Suprapubic skin (tissue), 4 donors: ENCODE measurements around the gene L1CAM. TPM values are rescaled to one million over a fixed set of nuclear protein-coding genes. Genes with fewer than 3 reads are reported as not detected.

Experiments
- DNase-seq, 2 donors: peaks; one replicate each; pipeline ENCODE4 v3.0.0-alpha.2; 2019; ENCODE audit warnings: low spot score in 2 of 2
- H3K27ac ChIP-seq: fragments of 200-600 bp; sonication (generic); one replicate; pipeline ENCODE4 v1.5.1; 2019
- H3K27me3 ChIP-seq: fragments of 200-600 bp; sonication (generic); one replicate; pipeline ENCODE4 v1.5.1; 2019
- H3K36me3 ChIP-seq: fragments of 200-600 bp; sonication (generic); one replicate; pipeline ENCODE4 v1.5.1; 2019
- H3K4me1 ChIP-seq: fragments of 200-600 bp; sonication (generic); one replicate; pipeline ENCODE4 v1.5.1; 2019
- H3K4me3 ChIP-seq: fragments of 200-600 bp; sonication (generic); one replicate; pipeline ENCODE4 v1.5.1; 2019; ENCODE audit warnings: mild to moderate bottlenecking
- H3K9me3 ChIP-seq: fragments of 200-600 bp; sonication (generic); one replicate; pipeline ENCODE4 v1.5.1; 2019
- EP300 ChIP-seq: sonication (generic); formaldehyde crosslinking; IDR thresholded peaks from one replicate; pipeline ENCODE4 v1.6.1; 2017; ENCODE audit warnings: antibody characterized with exemption
- POLR2A ChIP-seq, 2 donors: fragments of 450-650 bp; IDR thresholded peaks; one replicate each; pipeline ENCODE4 v1.6.1; 2017; ENCODE audit warnings: antibody characterized with exemption in 2 of 2, mild to moderate bottlenecking in 2 of 2, moderate library complexity in 2 of 2
- POLR2AphosphoS5 ChIP-seq, 3 donors: sonication (generic); formaldehyde crosslinking; IDR thresholded peaks; one replicate each; pipeline ENCODE4 v1.6.1; 2017; ENCODE audit warnings: antibody characterized with exemption in 3 of 3
- WGBS: methylation state at CpG from one replicate; pipeline ENCODE4 v1.1.5; 2018; 5-methylcytosine and 5-hydroxymethylcytosine counted together
- total RNA-seq, 4 donors: library from RNA; depleted of rRNA; stranded (reverse); fragments of >200 nt; gene quantifications; one replicate each; pipeline ENCODE4 v1.1.0, GENCODE V29; 2016
- TF ChIP-seq, protein P1 (sequence below), 2 donors: fragments of 200-600 bp in 1 of 2; fragments of 450-650 bp in 1 of 2; sonication (generic) in 1 of 2; IDR thresholded peaks; one replicate each; pipeline ENCODE4 v1.5.1; 2016 to 2019; ENCODE audit warnings: antibody characterized with exemption in 2 of 2, mild to moderate bottlenecking in 1 of 2, moderate library complexity in 1 of 2

The L1CAM gene
- total RNA-seq, 4 donors from 2014 or later = 4.1 to 10.4 (median 8.5) TPM

DNA sequence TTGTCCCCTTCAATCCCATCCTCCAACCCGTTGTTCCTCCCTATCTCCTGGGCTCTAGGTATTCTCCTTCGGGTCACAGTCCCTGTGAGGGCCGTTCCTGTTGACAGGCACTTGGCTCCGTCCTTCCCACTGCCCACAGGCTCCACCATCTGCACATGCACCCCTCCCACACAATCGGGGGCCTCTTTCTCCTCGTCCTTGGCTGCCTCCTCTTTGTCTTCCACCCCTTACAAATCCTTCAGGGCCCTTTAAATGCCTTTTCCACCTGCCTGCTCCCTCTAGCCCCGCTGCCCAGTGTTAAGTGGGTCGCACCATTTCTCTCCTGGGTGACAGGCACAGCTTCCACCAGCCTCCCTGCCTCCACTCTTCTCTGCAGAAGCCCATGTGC is 15.8 kb upstream of the L1CAM start:
- 78% methylated on average over 8 of the region's 8 CpGs for WGBS
- peaks cover 23% of the 10 kb centered on the region for H3K4me1 ChIP-seq
- H3K27me3 ChIP-seq = no peaks in the 10 kb centered on the region
- no peak overlapping the region for H3K4me3 ChIP-seq
- no peak for TF ChIP-seq EP300
- TF ChIP-seq POLR2AphosphoS5 (IDR thresholded peaks at IDR 0.05) = no peak
- TF ChIP-seq, protein P1, sequence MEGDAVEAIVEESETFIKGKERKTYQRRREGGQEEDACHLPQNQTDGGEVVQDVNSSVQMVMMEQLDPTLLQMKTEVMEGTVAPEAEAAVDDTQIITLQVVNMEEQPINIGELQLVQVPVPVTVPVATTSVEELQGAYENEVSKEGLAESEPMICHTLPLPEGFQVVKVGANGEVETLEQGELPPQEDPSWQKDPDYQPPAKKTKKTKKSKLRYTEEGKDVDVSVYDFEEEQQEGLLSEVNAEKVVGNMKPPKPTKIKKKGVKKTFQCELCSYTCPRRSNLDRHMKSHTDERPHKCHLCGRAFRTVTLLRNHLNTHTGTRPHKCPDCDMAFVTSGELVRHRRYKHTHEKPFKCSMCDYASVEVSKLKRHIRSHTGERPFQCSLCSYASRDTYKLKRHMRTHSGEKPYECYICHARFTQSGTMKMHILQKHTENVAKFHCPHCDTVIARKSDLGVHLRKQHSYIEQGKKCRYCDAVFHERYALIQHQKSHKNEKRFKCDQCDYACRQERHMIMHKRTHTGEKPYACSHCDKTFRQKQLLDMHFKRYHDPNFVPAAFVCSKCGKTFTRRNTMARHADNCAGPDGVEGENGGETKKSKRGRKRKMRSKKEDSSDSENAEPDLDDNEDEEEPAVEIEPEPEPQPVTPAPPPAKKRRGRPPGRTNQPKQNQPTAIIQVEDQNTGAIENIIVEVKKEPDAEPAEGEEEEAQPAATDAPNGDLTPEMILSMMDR (IDR thresholded peaks at IDR 0.05) = no peak
- no peak for TF ChIP-seq POLR2A (IDR thresholded peaks at IDR 0.05)
- H3K36me3 ChIP-seq = no peaks in the 10 kb centered on the region
- no peak for DNase-seq
- no peak overlapping the region for H3K27ac ChIP-seq
- H3K9me3 ChIP-seq = no peaks in the 10 kb centered on the region

DNA sequence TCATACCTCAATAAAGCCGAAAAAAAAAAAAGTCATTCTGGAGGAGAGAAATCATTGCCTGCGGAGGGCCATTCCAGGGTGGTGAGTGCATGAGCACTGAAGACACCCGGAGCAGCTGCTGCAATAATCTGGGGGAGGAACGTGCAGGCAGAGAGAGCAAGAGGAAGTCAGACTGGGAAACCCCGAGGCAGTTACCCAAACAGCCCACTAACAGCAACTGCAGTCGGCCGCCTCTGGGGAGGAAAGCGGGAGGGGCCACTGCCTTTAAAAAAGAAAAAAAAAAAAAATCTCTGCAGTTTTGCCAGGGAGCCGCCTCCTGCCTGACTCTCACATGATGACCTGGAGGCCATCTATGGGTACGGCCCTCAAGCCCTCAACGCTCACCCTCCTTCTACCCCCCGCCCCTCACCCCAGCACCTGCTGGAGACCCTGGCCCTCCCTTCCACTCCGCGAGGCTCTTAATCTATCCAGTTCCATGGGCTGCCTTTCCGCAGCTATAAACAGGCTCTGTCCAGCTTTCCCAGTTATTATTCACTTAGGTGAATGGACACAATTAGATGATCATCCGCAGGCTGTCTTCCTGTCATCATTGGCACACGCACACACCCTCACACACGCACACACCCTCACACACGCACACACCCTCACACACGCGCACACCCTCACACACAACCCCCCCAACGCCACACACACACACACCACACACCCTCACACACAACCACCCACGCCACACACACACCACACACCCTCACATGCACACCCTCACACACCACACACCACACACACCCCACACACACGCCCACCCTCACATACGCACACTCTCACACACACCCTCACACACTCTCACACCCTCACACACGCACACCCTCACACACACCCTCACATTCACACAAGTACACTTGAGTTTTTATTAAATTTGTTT is 15.1 kb upstream of the L1CAM start:
- DNase-seq = no peak
- WGBS = 47% methylated on average over 26 of the region's 26 CpGs
- TF ChIP-seq, protein P1 (IDR thresholded peaks at IDR 0.05) = no peak
- no peak for TF ChIP-seq POLR2A (IDR thresholded peaks at IDR 0.05)
- no peak for TF ChIP-seq EP300
- no peak for TF ChIP-seq POLR2AphosphoS5 (IDR thresholded peaks at IDR 0.05)
- Histone ChIP-seq H3K27me3 (no peaks in the 10 kb centered on the region), H3K4me3 (no peak overlapping the region), H3K9me3 (no peaks in the 10 kb centered on the region), H3K4me1 (peaks cover 23% of the 10 kb centered on the region), H3K36me3 (no peaks in the 10 kb centered on the region), H3K27ac (no peak overlapping the region)

DNA sequence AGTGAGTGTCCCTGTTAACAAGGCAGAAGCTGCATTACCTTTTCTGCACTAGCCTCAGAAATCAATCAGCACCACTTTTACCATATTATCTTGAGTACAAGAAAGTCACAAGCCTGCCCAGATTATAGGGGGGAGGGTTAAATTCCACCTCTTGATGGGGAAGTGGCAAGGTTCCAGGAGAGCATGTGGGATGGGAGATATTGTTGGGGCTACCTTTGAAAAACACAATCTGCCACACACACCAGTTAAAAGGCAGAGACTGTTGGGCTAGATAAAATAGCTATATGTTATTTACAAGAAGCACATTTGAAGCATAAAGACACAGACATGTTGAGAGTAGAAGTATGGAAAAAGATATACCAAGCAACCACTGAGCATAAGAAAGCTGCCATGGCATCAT is 11.9 kb upstream of the L1CAM start:
- H3K27me3 ChIP-seq = no peaks in the 10 kb centered on the region
- H3K36me3 ChIP-seq = no peaks in the 10 kb centered on the region
- TF ChIP-seq POLR2AphosphoS5 (IDR thresholded peaks at IDR 0.05) = no peak
- TF ChIP-seq POLR2A (IDR thresholded peaks at IDR 0.05) = no peak
- TF ChIP-seq, protein P1 (IDR thresholded peaks at IDR 0.05) = no peak
- no peak for TF ChIP-seq EP300
- peaks cover 12% of the 10 kb centered on the region for H3K4me1 ChIP-seq
- no peak overlapping the region for H3K27ac ChIP-seq
- no peak overlapping the region for H3K4me3 ChIP-seq
- H3K9me3 ChIP-seq = no peaks in the 10 kb centered on the region
- no peak for DNase-seq

DNA sequence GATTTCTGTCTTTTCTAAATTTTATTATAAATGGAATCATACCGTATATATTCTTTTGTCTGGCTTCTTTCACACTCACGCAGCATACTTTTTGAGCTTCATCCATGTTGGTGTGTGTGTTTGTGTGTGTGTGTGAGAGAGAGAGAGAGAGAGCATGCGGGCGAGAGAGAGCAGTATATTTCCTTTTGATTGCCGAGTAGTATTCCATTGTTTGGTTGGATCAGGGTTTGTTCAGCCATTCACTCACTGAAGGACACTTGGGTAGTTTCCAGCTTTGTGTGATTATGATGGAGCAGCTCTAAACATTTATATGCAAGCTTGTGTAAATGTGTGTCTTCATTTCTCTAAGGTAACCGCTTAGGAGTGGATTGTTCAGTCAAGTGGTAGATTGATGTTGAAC is 3.1 kb upstream of the L1CAM start:
- TF ChIP-seq, protein P1 (IDR thresholded peaks at IDR 0.05) = no peak
- TF ChIP-seq POLR2AphosphoS5 (IDR thresholded peaks at IDR 0.05) (no peak), POLR2A (IDR thresholded peaks at IDR 0.05) (no peak), EP300 (no peak)
- Histone ChIP-seq H3K36me3 (no peaks in the 10 kb centered on the region), H3K27me3 (peaks cover 29% of the 10 kb centered on the region), H3K4me3 (no peak overlapping the region), H3K9me3 (no peaks in the 10 kb centered on the region), H3K27ac (no peak overlapping the region), H3K4me1 (peaks cover 17% of the 10 kb centered on the region)
- 92% methylated on average over 6 of the region's 6 CpGs for WGBS
- DNase-seq = no peak

DNA sequence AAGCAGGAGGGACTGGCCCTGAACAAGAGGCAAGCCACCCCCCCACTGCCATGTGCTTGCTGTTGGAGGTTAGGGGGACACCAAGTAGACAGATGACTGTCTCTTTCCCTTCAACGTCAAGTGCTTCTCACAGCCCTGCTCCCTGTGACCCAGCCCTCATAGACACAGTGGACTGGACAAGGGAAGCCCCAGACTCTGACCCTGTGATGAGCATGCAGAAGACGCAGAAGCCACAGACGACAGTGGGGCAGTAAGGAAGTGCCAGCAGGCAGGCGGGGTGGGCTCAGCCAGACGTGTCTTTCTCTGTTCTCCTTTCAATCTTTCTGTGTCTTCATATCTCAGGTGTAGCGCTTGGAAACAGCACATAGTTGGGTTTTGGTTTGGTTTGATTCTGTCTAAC is 2.4 kb upstream of the L1CAM start:
- no peak overlapping the region for H3K4me3 ChIP-seq
- peaks cover 37% of the 10 kb centered on the region for H3K27me3 ChIP-seq
- WGBS = 65% methylated on average over 6 of the region's 6 CpGs
- H3K36me3 ChIP-seq = no peaks in the 10 kb centered on the region
- H3K4me1 ChIP-seq = peaks cover 17% of the 10 kb centered on the region
- DNase-seq = no peak
- no peaks in the 10 kb centered on the region for H3K9me3 ChIP-seq
- no peak overlapping the region for H3K27ac ChIP-seq
- TF ChIP-seq EP300 (no peak), POLR2A (IDR thresholded peaks at IDR 0.05) (no peak), POLR2AphosphoS5 (IDR thresholded peaks at IDR 0.05) (no peak)
- TF ChIP-seq, protein P1 (IDR thresholded peaks at IDR 0.05) = no peak
